ENCODE results near the gene ILDR2.

The ILDR2 gene

DNA sequence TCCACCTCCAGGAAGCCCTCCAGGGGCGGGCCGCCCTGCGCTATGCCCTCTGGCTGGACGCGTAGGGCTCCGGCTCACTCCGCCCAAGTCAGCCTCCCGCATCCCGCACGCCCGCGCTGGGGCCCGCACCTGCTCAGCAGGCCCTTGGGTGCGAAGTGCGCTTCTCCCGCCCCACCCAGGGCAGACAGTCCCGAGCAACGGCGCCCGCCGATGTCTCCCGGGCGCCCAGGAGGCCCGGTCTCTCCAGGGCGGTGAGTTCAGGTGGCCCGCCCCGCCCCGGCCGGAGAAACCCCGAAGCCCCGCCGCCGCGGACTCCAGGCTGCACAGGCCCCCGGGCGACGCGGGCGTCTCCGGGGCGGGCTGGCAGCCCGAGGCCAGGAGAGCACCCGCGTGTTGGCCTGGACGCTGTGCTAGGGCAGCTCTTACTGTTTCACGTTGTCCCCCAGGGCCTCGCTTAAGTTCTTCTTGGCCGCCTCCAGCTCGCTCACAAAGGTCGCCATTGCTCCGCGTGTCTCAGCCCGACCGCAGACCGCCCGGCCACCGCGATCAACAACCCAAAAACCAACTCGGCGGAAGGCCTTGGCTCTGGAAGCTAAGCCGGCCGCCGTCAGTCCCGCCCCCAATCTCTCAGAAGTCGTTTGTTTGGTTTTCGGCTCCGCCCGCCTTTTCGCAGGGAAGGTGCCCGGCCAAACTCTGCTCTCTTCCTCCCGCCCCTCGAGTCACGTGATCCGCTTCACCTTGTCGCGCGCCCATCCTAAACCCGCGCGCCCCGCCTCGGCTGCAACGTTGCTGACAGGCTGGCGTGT lies 99.4 kb downstream of the ILDR2 start, which contains the start of gene TADA1:
TADA1 (minus strand) TSS at position 531 of the 806 bp plus-strand sequence; CDS start at position 500, 31 bp downstream.
- Histone ChIP-seq H3K36me3 (ENCODE audit: control insufficient read depth in 1 of 2, insufficient read depth in 2 of 2, low read length in 2 of 2) (no peaks in the 10 kb centered on the region), H2AFZ (ENCODE audit: insufficient read depth, low read length, poor library complexity) (peak within 1 kb of the TSS; percentile 92), H3K18ac (ENCODE audit: low read length) (peak within 1 kb of the TSS; percentile 93), H3K79me1 (ENCODE audit: low read length) (peaks cover 9% of the 10 kb centered on the region), H4K8ac (ENCODE audit: low read depth, low read length) (peak within 1 kb of the TSS; percentile 75), H4K12ac (ENCODE audit: low read depth, low read length) (peak within 1 kb of the TSS; percentile 76), H3K9ac (ENCODE audit: low read length) (peak within 1 kb of the TSS; percentile 83), H3K27ac (ENCODE audit: low read depth, low read length) (peak within 1 kb of the TSS; percentile 93), H3K4me2 (ENCODE audit: low read length) (peak within 1 kb of the TSS; percentile 85), H3K23ac (ENCODE audit: low read length) (no peak within 1 kb of the TSS), H2BK120ac (ENCODE audit: insufficient read depth, low read length, poor library complexity) (peak within 1 kb of the TSS; percentile 80), H3K27me3 (ENCODE audit: insufficient read depth, low read length) (no peaks in the 10 kb centered on the region), H3K4ac (ENCODE audit: low read depth, low read length) (peak within 1 kb of the TSS; percentile 92), H3K4me3 (ENCODE audit: low read depth, low read length) (peak within 1 kb of the TSS; percentile 94), H4K91ac (ENCODE audit: low read depth, low read length) (peak within 1 kb of the TSS; percentile 88), H3K4me1 (ENCODE audit: control insufficient read depth in 1 of 2, insufficient read depth in 2 of 2, low read length in 2 of 2) (peaks cover 2 to 3% of the 10 kb centered on the region in 2 experiments), H2BK12ac (ENCODE audit: low read length) (no peak within 1 kb of the TSS), H2AK5ac (ENCODE audit: low read length) (no peak within 1 kb of the TSS), H3K79me2 (ENCODE audit: control insufficient read depth, insufficient read depth, low read length, poor library complexity) (peaks cover 8% of the 10 kb centered on the region), H3K14ac (ENCODE audit: low read length) (peak within 1 kb of the TSS; percentile 85), H3K9me3 (ENCODE audit: insufficient read depth, low read depth, low read length) (no peaks in the 10 kb centered on the region), H2BK5ac (ENCODE audit: low read depth, low read length, poor library complexity) (peak within 1 kb of the TSS; percentile 45)
- DNase-seq = peak; percentile 97 to 99
- no CpG with 5 or more reads among the region's 84 CpGs for WGBS (ENCODE audit: extremely low coverage, insufficient coverage, insufficient read length)

- no peak for DNase-seq
- Histone ChIP-seq H3K4me2 (ENCODE audit: low read length) (peak overlapping the region; percentile 85), H3K23ac (ENCODE audit: low read length) (no peak overlapping the region), H4K12ac (ENCODE audit: low read depth, low read length) (peak overlapping the region; percentile 76), H3K18ac (ENCODE audit: low read length) (peak overlapping the region; percentile 93), H3K4me1 (ENCODE audit: control insufficient read depth in 1 of 2, insufficient read depth in 2 of 2, low read length in 2 of 2) (peaks cover 2 to 3% of the 10 kb centered on the region in 2 experiments), H3K79me1 (ENCODE audit: low read length) (peaks cover 9% of the 10 kb centered on the region), H4K8ac (ENCODE audit: low read depth, low read length) (peak overlapping the region; percentile 75), H3K9ac (ENCODE audit: low read length) (peak overlapping the region; percentile 83), H3K27ac (ENCODE audit: low read depth, low read length) (no peak overlapping the region), H3K79me2 (ENCODE audit: control insufficient read depth, insufficient read depth, low read length, poor library complexity) (peaks cover 8% of the 10 kb centered on the region), H3K4ac (ENCODE audit: low read depth, low read length) (peak overlapping the region; percentile 92), H2AFZ (ENCODE audit: insufficient read depth, low read length, poor library complexity) (peak overlapping the region; percentile 92), H3K14ac (ENCODE audit: low read length) (peak overlapping the region; percentile 85), H3K27me3 (ENCODE audit: insufficient read depth, low read length) (no peaks in the 10 kb centered on the region), H4K91ac (ENCODE audit: low read depth, low read length) (peak overlapping the region; percentile 88), H2BK12ac (ENCODE audit: low read length) (no peak overlapping the region), H2AK5ac (ENCODE audit: low read length) (no peak overlapping the region), H3K9me3 (ENCODE audit: insufficient read depth, low read depth, low read length) (no peaks in the 10 kb centered on the region), H2BK120ac (ENCODE audit: insufficient read depth, low read length, poor library complexity) (peak overlapping the region; percentile 80), H3K36me3 (ENCODE audit: control insufficient read depth in 1 of 2, insufficient read depth in 2 of 2, low read length in 2 of 2) (no peaks in the 10 kb centered on the region), H3K4me3 (ENCODE audit: low read depth, low read length) (peak overlapping the region; percentile 94), H2BK5ac (ENCODE audit: low read depth, low read length, poor library complexity) (peak overlapping the region; percentile 45)
- WGBS (ENCODE audit: extremely low coverage, insufficient coverage, insufficient read length) = no CpG with 5 or more reads among the region's 8 CpGs
These were observed 100.0 kb downstream of the ILDR2 start for GRCh38 chr1:166875302-166875733.

GRCh38 chr1:166874464-166874863 lies 100.9 kb downstream of the ILDR2 start:
- H3K14ac ChIP-seq (ENCODE audit: low read length) = no peak overlapping the region
- H3K23ac ChIP-seq (ENCODE audit: low read length) = no peak overlapping the region
- no peak overlapping the region for H3K18ac ChIP-seq (ENCODE audit: low read length)
- no peak overlapping the region for H2AFZ ChIP-seq (ENCODE audit: insufficient read depth, low read length, poor library complexity)
- H3K27me3 ChIP-seq (ENCODE audit: insufficient read depth, low read length) = no peaks in the 10 kb centered on the region
- H2BK120ac ChIP-seq (ENCODE audit: insufficient read depth, low read length, poor library complexity) = no peak overlapping the region
- peak overlapping the region; percentile 10 for H3K4ac ChIP-seq (ENCODE audit: low read depth, low read length)
- H2BK12ac ChIP-seq (ENCODE audit: low read length) = no peak overlapping the region
- no peak overlapping the region for H3K27ac ChIP-seq (ENCODE audit: low read depth, low read length)
- no peak for DNase-seq
- no peak overlapping the region for H4K8ac ChIP-seq (ENCODE audit: low read depth, low read length)
- no CpG with 5 or more reads among the region's 8 CpGs for WGBS (ENCODE audit: extremely low coverage, insufficient coverage, insufficient read length)
- H3K9ac ChIP-seq (ENCODE audit: low read length) = no peak overlapping the region
- no peaks in the 10 kb centered on the region for H3K36me3 ChIP-seq (ENCODE audit: control insufficient read depth in 1 of 2, insufficient read depth in 2 of 2, low read length in 2 of 2)
- H3K79me1 ChIP-seq (ENCODE audit: low read length) = peaks cover 9% of the 10 kb centered on the region
- no peaks in the 10 kb centered on the region for H3K9me3 ChIP-seq (ENCODE audit: insufficient read depth, low read depth, low read length)
- H3K4me3 ChIP-seq (ENCODE audit: low read depth, low read length) = no peak overlapping the region
- no peak overlapping the region for H4K12ac ChIP-seq (ENCODE audit: low read depth, low read length)
- H3K4me1 ChIP-seq (ENCODE audit: control insufficient read depth in 1 of 2, insufficient read depth in 2 of 2, low read length in 2 of 2) = peaks cover 2 to 3% of the 10 kb centered on the region in 2 experiments
- no peak overlapping the region for H3K4me2 ChIP-seq (ENCODE audit: low read length)
- no peak overlapping the region for H2BK5ac ChIP-seq (ENCODE audit: low read depth, low read length, poor library complexity)
- no peak overlapping the region for H4K91ac ChIP-seq (ENCODE audit: low read depth, low read length)
- peaks cover 8% of the 10 kb centered on the region for H3K79me2 ChIP-seq (ENCODE audit: control insufficient read depth, insufficient read depth, low read length, poor library complexity)
- H2AK5ac ChIP-seq (ENCODE audit: low read length) = no peak overlapping the region

DNA sequence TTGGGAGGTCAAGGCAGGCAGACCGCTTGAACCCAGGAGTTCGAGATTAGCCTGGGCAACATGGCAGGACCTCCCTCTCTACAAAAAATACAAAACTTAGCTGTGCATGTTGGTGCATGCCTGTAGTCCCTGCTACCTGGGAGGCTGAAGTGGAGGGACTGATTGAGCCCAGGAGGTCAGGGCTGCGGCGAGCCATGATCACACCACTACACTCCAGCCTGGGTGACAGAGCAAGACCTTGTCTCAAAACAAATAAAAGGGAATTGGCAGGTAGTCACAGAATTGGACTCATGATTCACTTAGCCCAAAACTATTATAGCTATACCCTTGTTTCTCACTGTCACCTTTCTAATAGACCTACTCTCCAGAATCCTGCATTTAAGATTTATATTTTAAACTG lies 104.8 kb downstream of the ILDR2 start:
- Histone ChIP-seq H3K27ac (ENCODE audit: low read depth, low read length) (no peak overlapping the region), H2AK5ac (ENCODE audit: low read length) (no peak overlapping the region), H3K18ac (ENCODE audit: low read length) (no peak overlapping the region), H3K36me3 (ENCODE audit: control insufficient read depth in 1 of 2, insufficient read depth in 2 of 2, low read length in 2 of 2) (peaks cover 5 to 7% of the 10 kb centered on the region in 2 experiments), H3K4me1 (ENCODE audit: control insufficient read depth in 1 of 2, insufficient read depth in 2 of 2, low read length in 2 of 2) (peaks cover 2 to 3% of the 10 kb centered on the region in 2 experiments), H4K91ac (ENCODE audit: low read depth, low read length) (no peak overlapping the region), H4K8ac (ENCODE audit: low read depth, low read length) (no peak overlapping the region), H3K27me3 (ENCODE audit: insufficient read depth, low read length) (no peaks in the 10 kb centered on the region), H3K79me1 (ENCODE audit: low read length) (peaks cover 4% of the 10 kb centered on the region), H3K4me2 (ENCODE audit: low read length) (no peak overlapping the region), H2BK5ac (ENCODE audit: low read depth, low read length, poor library complexity) (no peak overlapping the region), H2BK120ac (ENCODE audit: insufficient read depth, low read length, poor library complexity) (no peak overlapping the region), H3K4ac (ENCODE audit: low read depth, low read length) (peak overlapping the region; percentile 6), H3K23ac (ENCODE audit: low read length) (no peak overlapping the region), H4K12ac (ENCODE audit: low read depth, low read length) (no peak overlapping the region), H2BK12ac (ENCODE audit: low read length) (no peak overlapping the region), H3K9ac (ENCODE audit: low read length) (no peak overlapping the region), H3K14ac (ENCODE audit: low read length) (no peak overlapping the region), H2AFZ (ENCODE audit: insufficient read depth, low read length, poor library complexity) (no peak overlapping the region), H3K9me3 (ENCODE audit: insufficient read depth, low read depth, low read length) (no peaks in the 10 kb centered on the region), H3K4me3 (ENCODE audit: low read depth, low read length) (no peak overlapping the region), H3K79me2 (ENCODE audit: control insufficient read depth, insufficient read depth, low read length, poor library complexity) (peaks cover 4% of the 10 kb centered on the region)
- WGBS (ENCODE audit: extremely low coverage, insufficient coverage, insufficient read length) = no CpG with 5 or more reads among the region's 4 CpGs
- no peak for DNase-seq
